Stomach (tissue), 9 donors: Measurements from ENCODE around the gene ZNF580. TPM values are rescaled to one million over a fixed set of nuclear protein-coding genes. Genes with fewer than 3 reads are reported as not detected.
A peak's percentile ranks its signal among the peaks of the same experiment; 100 is the strongest.

ENCODE experiments used
- DNase-seq, 2 donors: peaks; one replicate each; pipeline versions ENCODE4 v3.0.0 to v3.0.0-alpha.2; 2013 to 2019
- H3K27ac ChIP-seq, 5 donors: fragments of 200-600 bp in 4 of 5; sonication (generic) in 4 of 5; one replicate each; pipeline ENCODE4 v1.5.1; 2013 to 2019; ENCODE audit warnings: mild to moderate bottlenecking in 1 of 5, moderate library complexity in 1 of 5
- H3K27me3 ChIP-seq, 3 donors: fragments of 200-600 bp; sonication (generic); one replicate each; pipeline ENCODE4 v1.5.1; 2017 to 2019; ENCODE audit warnings: mixed run types in 1 of 3
- H3K36me3 ChIP-seq, 4 donors: fragments of 200-600 bp; sonication (generic); 1 replicate in 3 of 4; 2 replicates in 1 of 4; pipeline ENCODE4 v1.5.1; 2016 to 2019
- H3K4me1 ChIP-seq, 4 donors: fragments of 200-600 bp; sonication (generic); one replicate each; pipeline ENCODE4 v1.5.1; 2016 to 2019
- H3K4me3 ChIP-seq, 4 donors: fragments of 200-600 bp; sonication (generic) in 3 of 4; one replicate each; pipeline ENCODE4 v1.5.1; 2016 to 2019; ENCODE audit warnings: mild to moderate bottlenecking in 1 of 4
- H3K9me3 ChIP-seq, 4 donors: fragments of 200-600 bp; sonication (generic); one replicate each; pipeline ENCODE4 v1.5.1; 2016 to 2019
- CTCF ChIP-seq, 7 experiments: fragments of 450-650 bp in 4 of 7; fragments of 200-600 bp in 3 of 7; sonication (generic) in 3 of 7; IDR thresholded peaks; one replicate each; pipeline ENCODE4 v1.5.1; 2016 to 2019; ENCODE audit warnings: antibody characterized with exemption in 7 of 7, control low read depth in 2 of 7, mild to moderate bottlenecking in 1 of 7
- EP300 ChIP-seq: sonication (generic); formaldehyde crosslinking; IDR thresholded peaks from one replicate; pipeline ENCODE4 v1.6.1; 2017; ENCODE audit warnings: antibody characterized with exemption
- POLR2A ChIP-seq, 4 donors: fragments of 450-650 bp; IDR thresholded peaks; one replicate each; pipeline ENCODE4 v1.6.1; 2016; ENCODE audit warnings: antibody characterized with exemption in 4 of 4, control low read depth in 2 of 4, mild to moderate bottlenecking in 1 of 4, moderate library complexity in 1 of 4
- POLR2AphosphoS5 ChIP-seq, 3 donors: sonication (generic); formaldehyde crosslinking; IDR thresholded peaks; one replicate each; pipeline ENCODE4 v1.6.1; 2016; ENCODE audit warnings: antibody characterized with exemption in 3 of 3
- WGBS, 5 donors: extraction: QIAGEN DNeasy Blood & Tissue Kit in 3 of 5; methylation state at CpG; one replicate each; pipeline versions ENCODE4 v1.1.5 to v1.1.7; 2013 to 2018; 5-methylcytosine and 5-hydroxymethylcytosine counted together
- intact Hi-C: fragments of 100-400 bp; cut with DNase I; formaldehyde crosslinking; loops from one replicate; pipeline ENCODE4 v1.15.1; 2023; ENCODE audit warnings: low total_unique reads
- polyA plus RNA-seq, 3 donors: library from polyadenylated mRNA; stranded (reverse); fragments of 200-250 nt; gene quantifications; one replicate each; pipeline ENCODE4 v1.2.3, GENCODE V29; 2013
- total RNA-seq, 5 donors: library from RNA; depleted of rRNA; stranded (reverse); fragments of >200 nt; gene quantifications; one replicate each; pipeline versions ENCODE4 v1.1.0 to v1.2.3, GENCODE V29; 2014 to 2016
- donor health status: healthy with polysubstance abuse.
- donor health status: Bipolar disorder and iron deficiency.
- donor health status: healthy.

ZNF580 gene
- total and polyA plus RNA-seq, 8 donors, result 10.6 to 55.0 (median 19.0) TPM; not detected in 1

GRCh38 chr19:55619286-55619685, 21.5 kb upstream of the ZNF580 start:
- Histone ChIP-seq H3K27ac (peak overlapping the region in 3 of 5 donors; percentile 11 to 58 (median 19)), H3K27me3 (no peaks in the 10 kb centered on the region), H3K9me3 (no peaks in the 10 kb centered on the region), H3K4me3 (no peak overlapping the region), H3K36me3 (peaks cover 22 to 64% (median 59%) of the 10 kb centered on the region in 4 donors), H3K4me1 (peaks cover 11 to 47% (median 18%) of the 10 kb centered on the region in 4 donors)
- TF ChIP-seq POLR2A (IDR thresholded peaks at IDR 0.05) (no peak), EP300 (no peak), POLR2AphosphoS5 (IDR thresholded peaks at IDR 0.05) (no peak), CTCF (IDR thresholded peaks at IDR 0.05) (no peak)
- intact Hi-C loops, result no loop called here
- WGBS, 5 donors, result 74 to 83% (median 80%) methylated on average over 3 of the region's 3 CpGs
- no peak for DNase-seq

- intact Hi-C loops, result no loop called here
Measured at GRCh38 chr19:55620410-55621204, 20.2 kb upstream of the ZNF580 start.

GRCh38 chr19:55621205-55621672, 19.6 kb upstream of the ZNF580 start:
- no peak overlapping the region for H3K4me3 ChIP-seq
- 81 to 96% (median 86%) methylated on average over 5 to 9 of the region's 9 CpGs for WGBS, 5 donors
- peaks cover 11 to 54% (median 23%) of the 10 kb centered on the region in 4 donors for H3K4me1 ChIP-seq
- peak overlapping the region in 1 of 5 donors; percentile 6 for H3K27ac ChIP-seq
- no peaks in the 10 kb centered on the region for H3K9me3 ChIP-seq
- intact Hi-C loops, result no loop called here
- no peak for DNase-seq
- no peak for TF ChIP-seq POLR2AphosphoS5 (IDR thresholded peaks at IDR 0.05)
- TF ChIP-seq CTCF (IDR thresholded peaks at IDR 0.05), result no peak
- no peak for TF ChIP-seq EP300
- TF ChIP-seq POLR2A (IDR thresholded peaks at IDR 0.05), result no peak
- peaks cover 11 to 45% (median 39%) of the 10 kb centered on the region in 4 donors for H3K36me3 ChIP-seq
- no peaks in the 10 kb centered on the region for H3K27me3 ChIP-seq

More at GRCh38 chr19:55620410-55621204, 20.2 kb upstream of the ZNF580 start:
- peaks cover 11 to 54% (median 23%) of the 10 kb centered on the region in 4 donors for H3K4me1 ChIP-seq
- no peak for DNase-seq
- no peaks in the 10 kb centered on the region for H3K9me3 ChIP-seq
- no peaks in the 10 kb centered on the region for H3K27me3 ChIP-seq
- 82 to 94% (median 90%) methylated on average over 11 to 12 of the region's 12 CpGs for WGBS, 5 donors
- no peak for TF ChIP-seq EP300
- no peak for TF ChIP-seq CTCF (IDR thresholded peaks at IDR 0.05)
- no peak for TF ChIP-seq POLR2A (IDR thresholded peaks at IDR 0.05)
- TF ChIP-seq POLR2AphosphoS5 (IDR thresholded peaks at IDR 0.05), result no peak
- H3K36me3 ChIP-seq, result peaks cover 17 to 51% (median 46%) of the 10 kb centered on the region in 4 donors
- no peak overlapping the region for H3K4me3 ChIP-seq
- peak overlapping the region in 2 of 5 donors; percentile 6 for H3K27ac ChIP-seq

- no peak for DNase-seq
- Histone ChIP-seq H3K27me3 (no peaks in the 10 kb centered on the region), H3K27ac (no peak overlapping the region), H3K4me1 (peaks cover 11 to 54% (median 23%) of the 10 kb centered on the region in 4 donors), H3K9me3 (no peaks in the 10 kb centered on the region), H3K36me3 (peaks cover 6 to 40% (median 34%) of the 10 kb centered on the region in 4 donors), H3K4me3 (no peak overlapping the region)
- intact Hi-C loops, result no loop called here
- WGBS, 5 donors, result 91 to 96% (median 95%) methylated on average over 35 to 55 of the region's 55 CpGs
- TF ChIP-seq EP300 (no peak), POLR2AphosphoS5 (IDR thresholded peaks at IDR 0.05) (no peak), CTCF (IDR thresholded peaks at IDR 0.05) (no peak), POLR2A (IDR thresholded peaks at IDR 0.05) (no peak)
Measured at GRCh38 chr19:55621673-55622231, 19.1 kb upstream of the ZNF580 start.
